Measurements from ENCODE around the gene WDR6. TPM values are rescaled to one million over a fixed set of nuclear protein-coding genes. Genes with fewer than 3 reads are reported as not detected.

WDR6 gene
- total RNA-seq, 1 experiment from 2014 or later: 159 TPM

GRCh38 chr3:49024449-49024848, 17.3 kb downstream of the WDR6 start:
- H3F3A ChIP-seq (ENCODE audit: insufficient read depth, low read depth): peaks cover 49% of the 10 kb centered on the region
- H3K27me3 ChIP-seq (ENCODE audit: insufficient read depth, low read depth): no peaks in the 10 kb centered on the region
- TF ChIP-seq EZH2 (IDR thresholded peaks at IDR 0.05; ENCODE audit: low read depth): no peak
- TF ChIP-seq, protein P1, sequence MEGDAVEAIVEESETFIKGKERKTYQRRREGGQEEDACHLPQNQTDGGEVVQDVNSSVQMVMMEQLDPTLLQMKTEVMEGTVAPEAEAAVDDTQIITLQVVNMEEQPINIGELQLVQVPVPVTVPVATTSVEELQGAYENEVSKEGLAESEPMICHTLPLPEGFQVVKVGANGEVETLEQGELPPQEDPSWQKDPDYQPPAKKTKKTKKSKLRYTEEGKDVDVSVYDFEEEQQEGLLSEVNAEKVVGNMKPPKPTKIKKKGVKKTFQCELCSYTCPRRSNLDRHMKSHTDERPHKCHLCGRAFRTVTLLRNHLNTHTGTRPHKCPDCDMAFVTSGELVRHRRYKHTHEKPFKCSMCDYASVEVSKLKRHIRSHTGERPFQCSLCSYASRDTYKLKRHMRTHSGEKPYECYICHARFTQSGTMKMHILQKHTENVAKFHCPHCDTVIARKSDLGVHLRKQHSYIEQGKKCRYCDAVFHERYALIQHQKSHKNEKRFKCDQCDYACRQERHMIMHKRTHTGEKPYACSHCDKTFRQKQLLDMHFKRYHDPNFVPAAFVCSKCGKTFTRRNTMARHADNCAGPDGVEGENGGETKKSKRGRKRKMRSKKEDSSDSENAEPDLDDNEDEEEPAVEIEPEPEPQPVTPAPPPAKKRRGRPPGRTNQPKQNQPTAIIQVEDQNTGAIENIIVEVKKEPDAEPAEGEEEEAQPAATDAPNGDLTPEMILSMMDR (conservative IDR thresholded peaks at IDR 0.05): no peak
- no peak overlapping the region for H2AFZ ChIP-seq
- BruUV-seq (replicated peaks): no TSS peak
- no peak for DNase-seq
- peaks cover 26% of the 10 kb centered on the region for H3K4me1 ChIP-seq (replicated peaks; ENCODE audit: insufficient read depth)
- POLR2A ChIA-PET (ENCODE audit: unreplicated experiment): no interaction called here
- intact Hi-C loops (cut with micrococcal nuclease; ENCODE audit: unreplicated experiment): no loop called here
- CTCF ChIA-PET: no interaction called here
- no peak overlapping the region for H3K4me2 ChIP-seq
- no peak overlapping the region for H3K27ac ChIP-seq
- no peak overlapping the region for H3K4me3 ChIP-seq
- no peaks in the 10 kb centered on the region for H3K9me3 ChIP-seq (ENCODE audit: insufficient read depth, low read depth)
- no peaks in the 10 kb centered on the region; the same call in 1 of the 2 replicates for H4K20me1 ChIP-seq (ENCODE audit: insufficient read depth)
- H3K79me2 ChIP-seq (ENCODE audit: low read depth): peaks cover 78% of the 10 kb centered on the region
- H3K36me3 ChIP-seq (ENCODE audit: low read depth): peaks cover 14% of the 10 kb centered on the region; the same call in 1 of the 2 replicates
- H3K9me2 ChIP-seq (ENCODE audit: insufficient read depth): no peaks in the 10 kb centered on the region

GRCh38 chr3:49025005-49025792, 18.0 kb downstream of the WDR6 start:
- DNase-seq: no peak
- peaks cover 70% of the 10 kb centered on the region for H3K79me2 ChIP-seq (ENCODE audit: low read depth)
- TF ChIP-seq, protein P1 (conservative IDR thresholded peaks at IDR 0.05): no peak
- TF ChIP-seq EZH2 (IDR thresholded peaks at IDR 0.05; ENCODE audit: low read depth): no peak
- peaks cover 50% of the 10 kb centered on the region for H3F3A ChIP-seq (ENCODE audit: insufficient read depth, low read depth)
- H3K27ac ChIP-seq: no peak overlapping the region
- H3K9me2 ChIP-seq (ENCODE audit: insufficient read depth): no peaks in the 10 kb centered on the region
- CTCF ChIA-PET: no interaction called here
- H2AFZ ChIP-seq: no peak overlapping the region
- H3K4me1 ChIP-seq (replicated peaks; ENCODE audit: insufficient read depth): peaks cover 19% of the 10 kb centered on the region
- peaks cover 14% of the 10 kb centered on the region; the same call in 1 of the 2 replicates for H3K36me3 ChIP-seq (ENCODE audit: low read depth)
- BruUV-seq (replicated peaks): no TSS peak
- H3K9me3 ChIP-seq (ENCODE audit: insufficient read depth, low read depth): no peaks in the 10 kb centered on the region
- intact Hi-C loops (cut with micrococcal nuclease; ENCODE audit: unreplicated experiment): loop anchor here (5.0 kb wide), 1 partner anchor 67 kb away; the partner anchor contains the start of gene QRICH1
- no peak overlapping the region for H3K4me2 ChIP-seq
- H3K4me3 ChIP-seq: no peak overlapping the region
- POLR2A ChIA-PET (ENCODE audit: unreplicated experiment): interaction anchor here (0.6 kb wide), 1 partner anchor 281 kb away, joined by 5 read pairs; no protein-coding TSS in a partner anchor
- no peaks in the 10 kb centered on the region; the same call in 1 of the 2 replicates for H4K20me1 ChIP-seq (ENCODE audit: insufficient read depth)
- no peaks in the 10 kb centered on the region for H3K27me3 ChIP-seq (ENCODE audit: insufficient read depth, low read depth)

- ChIA-PET CTCF (no interaction called here), POLR2A (ENCODE audit: unreplicated experiment) (interaction anchor here (0.6 kb wide), 1 partner anchor 282 kb away, joined by 5 read pairs; no protein-coding TSS in a partner anchor)
- H3K9me3 ChIP-seq (ENCODE audit: insufficient read depth, low read depth): no peaks in the 10 kb centered on the region
- no peak for DNase-seq
- no TSS peak for BruUV-seq (replicated peaks)
- intact Hi-C loops (cut with micrococcal nuclease; ENCODE audit: unreplicated experiment): loop anchor here (5.0 kb wide), 1 partner anchor 66 kb away; the partner anchor contains the start of gene QRICH1
- H3K27ac ChIP-seq: no peak overlapping the region
- H3K9me2 ChIP-seq (ENCODE audit: insufficient read depth): no peaks in the 10 kb centered on the region
- TF ChIP-seq EZH2 (IDR thresholded peaks at IDR 0.05; ENCODE audit: low read depth): no peak
- TF ChIP-seq, protein P1 (conservative IDR thresholded peaks at IDR 0.05): no peak
- no peak overlapping the region for H3K4me2 ChIP-seq
- no peak overlapping the region for H2AFZ ChIP-seq
- H3K27me3 ChIP-seq (ENCODE audit: insufficient read depth, low read depth): no peaks in the 10 kb centered on the region
- H4K20me1 ChIP-seq (ENCODE audit: insufficient read depth): no peaks in the 10 kb centered on the region; the same call in 1 of the 2 replicates
- peaks cover 63% of the 10 kb centered on the region for H3K79me2 ChIP-seq (ENCODE audit: low read depth)
- no peak overlapping the region for H3K4me3 ChIP-seq
- peaks cover 52% of the 10 kb centered on the region for H3F3A ChIP-seq (ENCODE audit: insufficient read depth, low read depth)
- H3K4me1 ChIP-seq (replicated peaks; ENCODE audit: insufficient read depth): peaks cover 19% of the 10 kb centered on the region
- peaks cover 14% of the 10 kb centered on the region; the same call in 1 of the 2 replicates for H3K36me3 ChIP-seq (ENCODE audit: low read depth)
These were observed 18.8 kb downstream of the WDR6 start for GRCh38 chr3:49025793-49026520.

All from PC-9 (cell line).